HG02970 (cell line): ENCODE data around the gene AGAP2.
"Not testable (repeated sequence)": the region's sequence is repeated elsewhere in the genome, so short reads cannot be mapped to it uniquely, and the experiment has no call there.

Experiments
- ATAC-seq: cut with Tn5 transposase; IDR thresholded peaks from one replicate; pipeline ENCODE4 v1.9.1; 2021; ENCODE audit warnings: mild to moderate bottlenecking, moderate library complexity, moderate number of reproducible peaks; ENCODE audit not compliant: unreplicated experiment, low FRiP score

The AGAP2 gene

GRCh38 chr12:57724936-57725740 lies 13.4 kb downstream of the AGAP2 start:
- no peak for ATAC-seq

DNA sequence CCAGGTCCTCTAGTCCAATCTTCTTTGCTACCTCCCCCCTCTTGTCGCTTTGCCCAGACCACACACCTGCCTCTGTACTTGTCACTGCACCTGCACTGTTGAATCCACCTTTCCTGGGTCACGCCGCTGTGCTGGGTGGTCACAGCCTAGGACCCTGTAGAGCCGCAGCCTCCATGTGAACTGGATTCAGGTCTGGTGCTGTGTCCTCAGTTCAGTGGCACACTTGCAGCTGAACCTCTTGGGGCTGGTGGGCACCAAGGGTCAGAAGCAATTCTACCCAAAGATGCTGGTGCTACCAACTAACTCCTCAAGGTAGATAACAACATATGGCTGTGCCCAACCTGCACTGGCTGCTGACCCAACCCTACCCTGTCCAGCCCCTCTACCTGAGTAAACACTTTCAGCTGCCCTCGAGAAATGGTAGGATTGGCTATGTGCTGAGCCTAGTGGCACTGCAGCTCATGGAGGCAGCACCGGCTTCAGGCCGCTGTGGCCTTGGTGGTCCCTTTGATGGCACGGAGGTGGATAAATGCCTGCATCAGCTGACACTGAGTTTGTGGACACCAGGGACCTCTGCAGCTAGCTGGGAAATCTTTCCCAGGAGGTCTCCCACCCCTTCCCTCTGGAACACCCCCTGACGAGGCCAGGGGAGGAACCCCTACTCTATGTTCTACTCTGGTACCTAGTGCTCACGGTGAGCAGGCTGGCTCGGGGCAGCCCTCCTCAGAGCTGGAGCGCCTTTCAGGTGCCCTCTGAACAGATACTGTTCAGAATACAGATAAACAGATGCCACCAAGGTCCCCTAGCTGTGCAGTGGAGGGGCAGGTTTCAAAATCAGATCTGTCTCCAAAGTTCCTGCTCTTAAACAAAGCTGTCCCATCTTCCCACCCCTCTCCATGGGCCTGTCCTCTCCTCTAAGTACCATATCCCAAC lies 14.3 kb downstream of the AGAP2 start:
- no peak for ATAC-seq

DNA sequence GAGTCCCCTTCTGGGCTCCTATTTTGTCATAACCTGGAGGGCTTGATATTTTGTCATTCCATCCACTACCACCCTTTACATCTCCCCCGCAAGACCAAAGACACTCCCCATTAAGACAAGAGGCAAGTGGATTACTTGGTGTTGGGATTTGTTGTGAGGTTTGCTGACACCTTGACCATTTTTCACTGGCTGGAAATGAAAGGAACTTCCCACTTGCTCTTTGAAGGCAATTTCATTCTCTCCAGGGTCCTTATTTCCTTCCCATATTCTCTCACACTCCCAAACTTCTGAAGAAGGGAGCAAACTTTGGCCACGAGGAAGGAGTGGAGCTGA lies 14.9 kb downstream of the AGAP2 start:
- ATAC-seq = no peak

DNA sequence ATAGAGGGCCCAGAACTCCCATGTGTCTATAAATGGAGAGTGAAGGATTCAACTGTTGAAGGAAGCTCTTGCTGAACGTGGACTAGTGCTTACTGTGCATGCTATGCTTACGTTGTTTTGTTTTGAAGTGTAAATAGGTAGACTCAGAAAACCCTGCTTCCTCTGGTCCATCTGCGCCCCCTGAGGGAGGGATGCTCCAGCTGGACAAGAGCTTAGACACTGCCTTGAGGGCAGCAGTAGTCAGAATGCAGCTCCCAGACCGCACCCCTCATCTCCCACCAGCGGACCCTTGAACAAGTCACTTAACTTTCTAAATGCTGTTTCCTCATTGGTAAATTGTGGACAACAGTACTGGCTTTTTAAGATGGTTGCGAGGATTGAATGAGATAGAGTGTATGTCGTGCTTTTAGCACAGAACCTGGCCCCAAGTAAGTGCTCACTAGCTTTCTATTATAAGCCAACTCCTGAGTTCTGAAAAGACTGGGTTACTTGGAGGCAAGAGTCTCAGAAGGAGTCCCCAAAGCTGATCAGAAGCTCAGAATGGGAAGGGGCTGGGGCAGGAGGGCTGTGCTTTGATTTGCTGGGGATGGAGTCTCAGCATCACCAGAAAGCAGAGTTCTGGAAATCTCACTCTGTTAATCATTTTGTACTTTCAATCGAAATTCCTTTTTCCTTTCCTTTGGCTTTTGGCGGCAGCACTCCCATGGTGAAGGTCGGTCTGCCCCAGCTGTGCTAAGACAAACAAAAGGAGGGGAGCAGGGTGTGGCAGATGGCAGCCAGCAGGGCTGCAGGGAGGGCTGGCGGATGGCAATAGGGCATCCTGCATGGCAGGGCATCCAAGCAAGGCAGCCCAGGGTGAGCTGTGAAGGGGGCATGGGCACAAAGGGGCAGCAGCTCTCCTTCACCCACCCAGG lies 15.6 kb downstream of the AGAP2 start:
- ATAC-seq = no peak

- ATAC-seq = not testable (repeated sequence)
These were observed 16.5 kb downstream of the AGAP2 start for GRCh38 chr12:57721846-57722608.

GRCh38 chr12:57720606-57721595 lies 17.6 kb downstream of the AGAP2 start:
- no peak for ATAC-seq

DNA sequence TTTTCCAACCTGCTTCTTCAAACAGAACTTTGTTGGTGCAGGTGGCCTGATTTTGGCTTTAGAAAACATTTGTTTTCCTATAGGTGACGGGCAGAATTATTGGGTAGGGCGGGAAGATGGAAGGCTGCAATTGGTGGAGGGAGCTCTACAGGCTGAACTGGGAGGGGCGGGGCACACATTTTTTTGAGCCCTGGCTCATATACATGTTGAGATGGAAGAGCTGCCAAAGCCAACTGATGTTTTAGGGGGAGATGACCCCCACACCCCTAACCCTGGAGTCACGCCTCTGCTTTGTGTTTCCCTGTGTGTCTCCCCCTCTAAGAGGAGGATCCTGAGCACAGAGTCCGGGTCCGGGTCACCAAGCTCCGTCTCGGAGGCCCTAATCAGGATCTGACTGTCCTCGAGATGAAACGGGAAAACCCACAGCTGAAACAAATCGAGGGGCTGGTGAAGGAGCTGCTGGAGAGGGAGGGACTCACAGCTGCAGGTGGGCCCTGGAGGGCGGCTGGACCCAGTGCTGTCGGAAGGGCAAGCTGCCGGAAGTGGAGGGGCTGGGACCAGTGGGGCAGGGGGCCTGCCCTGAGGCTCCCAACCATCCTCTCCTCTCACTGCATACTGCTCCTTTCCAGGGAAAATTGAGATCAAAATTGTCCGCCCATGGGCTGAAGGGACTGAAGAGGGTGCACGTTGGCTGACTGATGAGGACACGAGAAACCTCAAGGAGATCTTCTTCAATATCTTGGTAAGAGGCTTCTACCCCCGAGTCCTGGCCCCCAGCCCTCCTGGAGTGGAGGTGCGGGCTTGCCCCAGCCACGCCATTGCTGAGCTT lies 18.6 kb downstream of the AGAP2 start:
- no peak for ATAC-seq

GRCh38 chr12:57718641-57719528 lies 19.7 kb downstream of the AGAP2 start:
- no peak for ATAC-seq

GRCh38 chr12:57717846-57718640 lies 20.5 kb downstream of the AGAP2 start:
- no peak for ATAC-seq

GRCh38 chr12:57717131-57717530 lies 21.4 kb downstream of the AGAP2 start:
- ATAC-seq = no peak

DNA sequence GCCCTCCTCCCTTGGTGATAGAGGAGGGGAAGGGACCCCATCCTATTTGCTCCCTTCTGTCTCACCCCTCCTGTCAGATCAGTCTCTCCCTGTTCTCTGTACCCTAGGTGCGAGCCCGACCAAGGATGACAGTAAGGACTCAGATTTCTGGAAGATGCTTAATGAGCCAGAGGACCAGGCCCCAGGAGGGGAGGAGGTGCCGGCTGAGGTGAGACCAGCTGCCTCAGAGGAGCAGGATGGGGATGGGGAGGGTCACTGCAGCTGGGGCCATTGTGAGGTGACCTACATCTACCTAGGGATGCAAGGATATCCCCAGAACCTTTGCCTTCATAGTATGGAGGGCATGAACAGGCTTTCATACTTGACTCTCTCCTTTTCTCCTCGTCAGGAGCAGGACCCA lies 22.2 kb downstream of the AGAP2 start:
- no peak for ATAC-seq

DNA sequence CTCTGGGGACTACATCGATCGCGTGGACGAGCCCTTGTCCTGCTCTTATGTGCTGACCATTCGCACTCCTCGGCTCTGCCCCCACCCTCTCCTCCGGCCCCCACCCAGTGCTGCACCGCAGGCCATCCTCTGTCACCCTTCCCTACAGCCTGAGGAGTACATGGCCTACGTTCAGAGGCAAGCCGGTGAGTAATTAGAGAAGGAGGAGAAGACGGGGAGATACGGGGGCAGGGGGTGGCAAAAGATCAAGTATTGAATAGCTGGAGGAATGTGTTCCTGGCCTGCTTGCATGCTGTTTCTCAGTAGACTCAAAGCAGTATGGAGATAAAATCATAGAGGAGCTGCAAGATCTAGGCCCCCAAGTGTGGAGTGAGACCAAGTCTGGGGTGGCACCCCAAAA lies 22.8 kb downstream of the AGAP2 start:
- no peak for ATAC-seq

DNA sequence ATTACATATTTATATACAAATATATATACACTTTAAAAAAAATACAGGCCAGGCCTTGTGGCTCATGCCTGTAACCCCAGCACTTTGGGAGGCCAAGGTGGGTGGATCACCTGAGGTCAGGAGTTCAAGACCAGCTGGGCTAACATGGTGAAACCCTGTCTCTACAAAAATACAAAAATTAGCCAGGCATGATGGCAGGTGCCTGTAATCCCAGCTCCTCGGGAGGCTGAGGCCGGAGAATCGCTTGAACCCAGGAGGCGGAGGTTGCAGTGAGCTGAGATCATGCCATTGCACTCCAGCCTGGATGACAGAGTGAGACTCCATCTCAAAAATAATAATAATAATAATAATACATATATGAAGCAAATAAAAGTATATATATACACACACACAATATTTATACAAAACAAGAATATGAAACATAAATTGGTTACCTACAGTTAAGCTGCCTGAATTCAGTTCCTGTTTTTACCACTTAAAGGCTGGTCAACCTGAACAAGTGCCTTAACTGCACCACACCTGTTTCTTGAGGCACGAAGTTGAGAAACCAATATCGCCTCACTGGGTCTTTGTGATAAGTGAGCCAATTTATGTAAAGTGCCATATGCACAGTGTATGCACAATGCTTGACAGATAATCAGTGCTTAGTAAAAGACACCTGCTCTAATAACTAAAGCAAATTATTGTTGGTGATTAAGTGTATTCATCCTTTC lies 23.4 kb downstream of the AGAP2 start:
- not testable (repeated sequence) for ATAC-seq

GRCh38 chr12:57713209-57713608 lies 25.3 kb downstream of the AGAP2 start:
- no peak for ATAC-seq

GRCh38 chr12:57712701-57713100 lies 25.8 kb downstream of the AGAP2 start:
- no peak for ATAC-seq
